OCI-LY7 (cell line): ENCODE measurements around the gene TPSG1. TPM values are rescaled to one million over a fixed set of nuclear protein-coding genes. Genes with fewer than 3 reads are reported as not detected.

ENCODE experiments used
- BruUV-seq: library from RNA; stranded (reverse); fragments of 400-500 nt; replicated peaks from 2 replicates; lab custom pipeline; 2021; lab: Mats Ljungman, UMichigan
- CTCF ChIA-PET: fragments of 300-600 bp; sonication (Branson Sonifier 250); formaldehyde crosslinking; loops from one replicate; lab custom pipeline; 2022; ENCODE audit warnings: antibody characterized with exemption; ENCODE audit not compliant: unreplicated experiment; lab: Charles Lee
- POLR2A ChIA-PET: fragments of 300-600 bp; sonication (Branson Sonifier 250); formaldehyde crosslinking; loops from one replicate; lab custom pipeline; 2022; ENCODE audit warnings: antibody characterized with exemption; lab: Charles Lee
- DNase-seq: peaks from one replicate; pipeline ENCODE4 v3.0.0-alpha.2; 2015; ENCODE audit warnings: low spot score
- H2AFZ ChIP-seq: fragments of 200-600 bp; sonication (generic), shearing (Covaris generic); 2 replicates; pipeline ENCODE4 v1.6.1; 2014; ENCODE audit warnings: mild to moderate bottlenecking, antibody characterized with exemption, low read length, moderate library complexity
- H3K27ac ChIP-seq: fragments of 200-600 bp; sonication (generic); 2 replicates; pipeline ENCODE4 v1.5.1; 2014; ENCODE audit warnings: mixed run types, low read depth, mild to moderate bottlenecking, moderate library complexity, low read length, inconsistent platforms; ENCODE audit not compliant: poor library complexity, severe bottlenecking
- H3K36me3 ChIP-seq: fragments of 200-600 bp; sonication (generic); 2 replicates; pipeline ENCODE4 v1.6.1; 2014; ENCODE audit warnings: mild to moderate bottlenecking, antibody characterized with exemption, low read length, moderate library complexity, mixed read lengths; ENCODE audit not compliant: insufficient read depth
- H3K4me1 ChIP-seq: fragments of 200-600 bp; sonication (generic); 2 replicates; pipeline ENCODE4 v1.5.1; 2014; ENCODE audit warnings: mild to moderate bottlenecking, low read length; ENCODE audit not compliant: insufficient read depth, poor library complexity, severe bottlenecking
- H3K4me2 ChIP-seq: fragments of 200-600 bp; sonication (generic); 2 replicates; pipeline ENCODE4 v1.6.1; 2014; ENCODE audit warnings: mild to moderate bottlenecking, low read length
- H3K4me3 ChIP-seq: fragments of 200-600 bp; sonication (generic); 2 replicates; pipeline ENCODE4 v1.5.1; 2014; ENCODE audit warnings: mild to moderate bottlenecking, low read depth, low read length; ENCODE audit not compliant: poor library complexity, severe bottlenecking
- H3K79me2 ChIP-seq: fragments of 200-600 bp; sonication (generic); 2 replicates; pipeline ENCODE4 v1.6.1; 2016; ENCODE audit warnings: low read depth, mild to moderate bottlenecking, low read length, moderate library complexity, mixed read lengths; ENCODE audit not compliant: insufficient read depth
- H3K9me2 ChIP-seq: fragments of 200-600 bp; sonication (generic); 2 replicates; pipeline ENCODE4 v1.6.1; 2016; ENCODE audit warnings: mild to moderate bottlenecking, low read length, mixed read lengths; ENCODE audit not compliant: insufficient read depth
- H3K9me3 ChIP-seq: fragments of 200-600 bp; sonication (generic); 2 replicates; pipeline ENCODE4 v1.6.1; 2014; ENCODE audit warnings: mild to moderate bottlenecking, mixed run types, low read length, mixed read lengths
- H4K20me1 ChIP-seq: fragments of 200-600 bp; sonication (generic); 2 replicates; pipeline ENCODE4 v1.6.1; 2014; ENCODE audit warnings: mild to moderate bottlenecking, antibody characterized with exemption, low read length, moderate library complexity, mixed read lengths; ENCODE audit not compliant: insufficient read depth
- CTCF ChIP-seq: fragments of 200-600 bp; sonication (generic); conservative IDR thresholded peaks from 2 replicates; pipeline ENCODE4 v1.5.1; 2014; ENCODE audit warnings: mild to moderate bottlenecking, antibody characterized with exemption, low read length, moderate library complexity, mixed read lengths
- EZH2phosphoT487 ChIP-seq: fragments of 200-600 bp; sonication (generic); IDR thresholded peaks from 2 replicates; pipeline ENCODE4 v1.6.1; 2018; ENCODE audit warnings: low read depth, borderline replicate concordance, mild to moderate bottlenecking, mixed run types, antibody characterized with exemption, low read length, moderate library complexity, mixed read lengths
- intact Hi-C: fragments of 100-400 bp; cut with micrococcal nuclease; formaldehyde crosslinking; loops from one replicate; pipeline ENCODE4 v1.10.0; 2022; ENCODE audit not compliant: unreplicated experiment
- total RNA-seq, 2 experiments: library from RNA; depleted of rRNA in 1 of 2; stranded (reverse); fragments of >200 nt in 1 of 2; shearing (Covaris generic) in 1 of 2; gene quantifications; 2 replicates each; pipeline ENCODE4 v1.2.3, GENCODE V29; 2014 to 2022

TPSG1 gene
- total RNA-seq, 2 experiments from 2014 or later, result not detected

DNA sequence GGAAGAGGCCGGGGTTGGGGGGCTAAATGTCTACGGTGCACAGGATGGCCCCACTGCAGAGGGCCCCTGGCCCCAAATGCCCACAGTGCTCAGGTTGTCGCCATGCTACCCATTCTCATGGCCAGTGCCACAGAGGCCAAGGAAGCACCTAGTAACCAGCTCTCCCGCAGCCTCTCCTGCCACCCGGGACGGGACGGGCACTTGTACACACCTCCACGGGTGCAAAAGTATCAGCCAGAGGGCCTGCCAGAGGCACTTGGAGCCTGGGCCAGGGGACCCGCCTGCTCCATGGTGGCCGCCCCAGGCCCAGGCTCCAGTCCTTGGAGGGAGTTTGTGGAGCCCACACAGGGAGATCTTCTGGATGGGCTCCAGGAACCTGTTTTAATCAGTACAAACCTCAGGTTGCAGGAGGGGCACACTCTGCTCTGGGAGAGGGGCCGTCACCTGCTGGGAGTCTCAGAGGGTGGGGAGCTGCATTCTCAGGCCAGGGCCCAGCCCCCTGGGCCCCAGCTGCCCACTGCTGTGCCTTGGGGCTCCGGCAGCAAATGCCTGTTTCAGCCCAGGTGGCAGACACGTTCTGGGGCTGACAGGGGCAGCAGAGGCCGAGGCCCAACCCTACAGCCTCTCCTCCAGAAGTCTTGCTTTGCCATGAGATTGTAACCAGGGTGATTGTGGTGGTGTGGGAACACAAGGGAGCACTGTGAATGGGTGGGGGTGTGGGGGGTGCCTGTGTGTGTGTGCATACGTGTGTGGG lies 38.7 kb upstream of the TPSG1 start:
- intact Hi-C loops, result no loop called here
- Histone ChIP-seq H3K4me2 (no peak overlapping the region), H3K9me3 (no peaks in the 10 kb centered on the region), H3K9me2 (no peaks in the 10 kb centered on the region), H3K36me3 (no peaks in the 10 kb centered on the region), H3K4me1 (no peaks in the 10 kb centered on the region), H3K27ac (no peak overlapping the region), H3K4me3 (no peak overlapping the region), H3K79me2 (no peaks in the 10 kb centered on the region), H4K20me1 (no peaks in the 10 kb centered on the region), H2AFZ (no peak overlapping the region)
- ChIA-PET POLR2A (no interaction called here), CTCF (no interaction called here)
- TF ChIP-seq EZH2phosphoT487 (no peak), CTCF (no peak)
- BruUV-seq, result no TSS peak
- DNase-seq, result no peak

DNA sequence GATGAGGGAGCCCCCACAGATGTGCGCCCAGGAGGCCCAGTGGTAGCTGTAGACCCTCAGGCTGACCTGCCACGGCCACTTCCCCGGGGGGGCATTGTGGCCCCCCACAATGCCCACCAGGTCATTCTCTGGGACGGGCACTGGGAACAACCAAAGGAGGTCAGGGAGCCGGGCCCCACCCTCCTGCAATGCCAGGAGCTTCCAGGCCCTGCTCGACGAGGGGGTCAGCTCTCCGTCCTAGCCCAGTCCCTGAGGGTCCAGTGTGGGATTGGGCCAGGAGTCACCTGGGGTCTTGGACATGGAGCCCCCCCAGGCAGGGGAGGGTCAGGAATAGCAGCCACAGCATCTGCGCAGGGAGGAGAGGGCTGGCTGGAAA lies 37.8 kb upstream of the TPSG1 start:
- H3K4me1 ChIP-seq, result no peaks in the 10 kb centered on the region
- TF ChIP-seq CTCF (no peak), EZH2phosphoT487 (no peak)
- no peaks in the 10 kb centered on the region for H3K36me3 ChIP-seq
- H3K4me2 ChIP-seq, result no peak overlapping the region
- intact Hi-C loops, result no loop called here
- H3K4me3 ChIP-seq, result no peak overlapping the region
- CTCF ChIA-PET, result no interaction called here
- no peak overlapping the region for H2AFZ ChIP-seq
- no TSS peak for BruUV-seq
- H3K9me2 ChIP-seq, result no peaks in the 10 kb centered on the region
- H3K27ac ChIP-seq, result no peak overlapping the region
- no peaks in the 10 kb centered on the region for H3K79me2 ChIP-seq
- no peaks in the 10 kb centered on the region for H3K9me3 ChIP-seq
- no peaks in the 10 kb centered on the region for H4K20me1 ChIP-seq
- DNase-seq, result no peak
- POLR2A ChIA-PET, result no interaction called here

DNA sequence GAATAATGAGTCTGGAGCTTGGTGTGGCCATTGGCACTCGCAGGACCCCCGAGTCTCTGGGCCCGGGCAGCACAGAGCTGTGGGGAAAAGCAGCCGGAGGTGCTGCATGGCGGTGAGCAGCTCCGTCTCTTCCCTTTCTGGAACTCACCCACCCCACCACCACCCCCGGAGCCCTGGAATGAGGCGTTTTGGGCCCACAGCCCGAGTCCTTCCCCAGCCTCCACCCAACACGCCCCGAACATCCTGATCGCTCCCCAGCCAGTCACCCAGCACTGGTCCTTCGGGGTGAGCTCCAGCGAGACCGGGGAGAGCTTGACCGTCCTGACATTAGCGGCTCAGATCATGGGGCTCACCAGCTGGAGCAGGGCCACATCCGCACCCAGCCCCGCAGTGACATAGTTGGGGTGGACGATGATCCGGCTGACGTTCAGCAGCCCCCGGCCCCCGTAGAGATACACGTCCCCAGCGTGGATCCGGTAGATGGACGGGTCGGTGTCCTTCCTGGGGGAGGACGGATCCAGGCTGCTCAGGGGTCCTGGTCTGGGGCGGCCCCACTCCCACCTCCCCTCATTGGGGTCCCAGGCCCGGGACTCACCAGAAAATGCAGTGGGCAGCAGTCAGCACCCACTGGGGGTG lies 37.3 kb upstream of the TPSG1 start:
- POLR2A ChIA-PET, result no interaction called here
- Histone ChIP-seq H2AFZ (no peak overlapping the region), H3K4me1 (no peaks in the 10 kb centered on the region), H3K9me3 (no peaks in the 10 kb centered on the region), H3K4me2 (no peak overlapping the region), H3K79me2 (no peaks in the 10 kb centered on the region), H4K20me1 (no peaks in the 10 kb centered on the region), H3K4me3 (no peak overlapping the region), H3K36me3 (no peaks in the 10 kb centered on the region), H3K27ac (no peak overlapping the region), H3K9me2 (no peaks in the 10 kb centered on the region)
- intact Hi-C loops, result no loop called here
- CTCF ChIA-PET, result no interaction called here
- no peak for DNase-seq
- TF ChIP-seq CTCF, result no peak
- no peak for TF ChIP-seq EZH2phosphoT487
- BruUV-seq, result no TSS peak
